Measurements from ENCODE around the gene HTT. TPM values are rescaled to one million over a fixed set of nuclear protein-coding genes. Genes with fewer than 3 reads are reported as not detected.
A peak's percentile ranks its signal among the peaks of the same experiment; 100 is the strongest.

HTT gene
- total and polyA plus RNA-seq, 9 of the 15 experiments (the other 6 are each of a cell fraction or from before 2014, with no cell fraction given): 0.66 to 31.6 (median 14.7) TPM

DNA sequence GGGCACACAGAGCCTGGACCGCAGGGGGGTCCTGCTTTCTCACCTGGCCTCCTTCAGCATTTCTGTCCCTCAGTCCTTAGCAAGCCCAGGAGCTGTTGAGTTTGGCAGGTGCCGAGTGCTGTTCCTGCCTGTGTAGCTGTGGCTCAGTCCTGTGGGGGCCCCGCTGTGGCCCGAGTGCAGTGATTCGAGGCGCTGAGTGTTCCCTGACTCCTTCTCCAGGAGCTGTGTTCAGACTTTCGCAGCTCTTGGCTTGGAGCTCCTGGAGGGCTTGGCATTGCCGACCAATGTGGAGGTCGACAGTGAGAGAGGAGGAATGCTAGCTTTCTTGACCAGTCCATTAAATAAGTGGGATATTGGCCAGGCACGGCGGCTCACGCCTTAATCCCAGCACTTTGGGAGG, 124.4 kb downstream of the HTT start:
- Histone ChIP-seq H4K20me1 (replicated peaks; ENCODE audit: control insufficient read depth, insufficient read depth, low read length) (0 out of 2 replicates have a peak, but pooled peaks cover 2% of the 10 kb centered on the region), H3K9ac (ENCODE audit: insufficient read depth in 1 of 2, low read depth in 2 of 2, low read length in 2 of 2) (0 out of 4 replicates have a peak overlapping the region, but pooled peaks of 1 of the 2 experiments have one; percentile 2), H3K4me3 (no peak overlapping the region), H3K9me3 (replicated peaks; ENCODE audit: control insufficient read depth, insufficient read depth, low read depth, low read length) (no peaks in the 10 kb centered on the region), H3K4me2 (ENCODE audit: insufficient read depth, low read length) (no peak overlapping the region), H3K27ac (ENCODE audit: extremely low read depth, low read depth, low read length) (no peak overlapping the region), H3K79me2 (ENCODE audit: control insufficient read depth, insufficient read depth, low read length) (no peaks in the 10 kb centered on the region), H3K4me1 (replicated peaks in 1 of 2; ENCODE audit: control insufficient read depth in 2 of 2, insufficient read depth in 2 of 2, low read length in 2 of 2) (peaks cover 6 to 12% of the 10 kb centered on the region in 2 experiments; a peak in 1 of 5 replicates), H3K36me3 (ENCODE audit: control insufficient read depth, insufficient read depth, low read length) (peaks cover 18% of the 10 kb centered on the region; the same call in 1 of the 3 replicates), H3K9me1 (ENCODE audit: control insufficient read depth, insufficient read depth, low read length) (no peaks in the 10 kb centered on the region), H3K27me3 (ENCODE audit: control insufficient read depth in 2 of 2, insufficient read depth in 2 of 2, low read length in 2 of 2) (no peaks in the 10 kb centered on the region), H2AFZ (ENCODE audit: low read depth, low read length) (no peak overlapping the region)
- intact Hi-C loops (cut with micrococcal nuclease): loop anchor here (10.0 kb wide), 1 partner anchor 126 kb away; no protein-coding TSS in a partner anchor
- CTCF ChIA-PET (ENCODE audit: low intra/inter-chr PET ratio): no interaction called here
- POLR2A ChIA-PET: interaction anchor here (0.7 kb wide), 2 partner anchors 63 to 154 kb away, joined by 3 read pairs; no protein-coding TSS in a partner anchor
- FAIRE-seq (no peak), ATAC-seq (no peak), DNase-seq (ENCODE audit: extremely low read depth in 1 of 4, low spot score in 3 of 4) (no peak)
- in situ Hi-C loops (cut with MboI): no loop called here
- BruUV-seq (replicated peaks): no TSS peak
- WGBS (ENCODE audit: insufficient coverage, low coverage, missing lambda C conversion rate): 88% methylated on average over 10 of the region's 12 CpGs
- no peak for TF ChIP-seq ZNF586 (CRISPR knock-in tag; conservative IDR thresholded peaks at IDR 0.05)
- TF ChIP-seq CBFA2T2 (conservative IDR thresholded peaks at IDR 0.05): no peak
- no peak for TF ChIP-seq BACH1 (tag; IDR thresholded peaks at IDR 0.05)
- TF ChIP-seq, protein P1, sequence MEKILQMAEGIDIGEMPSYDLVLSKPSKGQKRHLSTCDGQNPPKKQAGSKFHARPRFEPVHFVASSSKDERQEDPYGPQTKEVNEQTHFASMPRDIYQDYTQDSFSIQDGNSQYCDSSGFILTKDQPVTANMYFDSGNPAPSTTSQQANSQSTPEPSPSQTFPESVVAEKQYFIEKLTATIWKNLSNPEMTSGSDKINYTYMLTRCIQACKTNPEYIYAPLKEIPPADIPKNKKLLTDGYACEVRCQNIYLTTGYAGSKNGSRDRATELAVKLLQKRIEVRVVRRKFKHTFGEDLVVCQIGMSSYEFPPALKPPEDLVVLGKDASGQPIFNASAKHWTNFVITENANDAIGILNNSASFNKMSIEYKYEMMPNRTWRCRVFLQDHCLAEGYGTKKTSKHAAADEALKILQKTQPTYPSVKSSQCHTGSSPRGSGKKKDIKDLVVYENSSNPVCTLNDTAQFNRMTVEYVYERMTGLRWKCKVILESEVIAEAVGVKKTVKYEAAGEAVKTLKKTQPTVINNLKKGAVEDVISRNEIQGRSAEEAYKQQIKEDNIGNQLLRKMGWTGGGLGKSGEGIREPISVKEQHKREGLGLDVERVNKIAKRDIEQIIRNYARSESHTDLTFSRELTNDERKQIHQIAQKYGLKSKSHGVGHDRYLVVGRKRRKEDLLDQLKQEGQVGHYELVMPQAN (IDR thresholded peaks at IDR 0.05; ENCODE audit: borderline replicate concordance): no peak
- no peak for TF ChIP-seq TEAD1 (CRISPR knock-in tag; IDR thresholded peaks at IDR 0.05)
- no peak for TF ChIP-seq MCM3 (IDR thresholded peaks at IDR 0.05)
- no peak for TF ChIP-seq SAFB (IDR thresholded peaks at IDR 0.05; ENCODE audit: borderline replicate concordance, low read depth, low read length)
- TF ChIP-seq E2F6 (IDR thresholded peaks at IDR 0.05; ENCODE audit: borderline replicate concordance in 1 of 2, extremely low read depth in 1 of 2, insufficient read depth in 1 of 2, insufficient read length in 1 of 2, low read depth in 1 of 2, low read length in 1 of 2, poor library complexity in 1 of 2, severe bottlenecking in 1 of 2): no peak
- TF ChIP-seq, protein P2, sequence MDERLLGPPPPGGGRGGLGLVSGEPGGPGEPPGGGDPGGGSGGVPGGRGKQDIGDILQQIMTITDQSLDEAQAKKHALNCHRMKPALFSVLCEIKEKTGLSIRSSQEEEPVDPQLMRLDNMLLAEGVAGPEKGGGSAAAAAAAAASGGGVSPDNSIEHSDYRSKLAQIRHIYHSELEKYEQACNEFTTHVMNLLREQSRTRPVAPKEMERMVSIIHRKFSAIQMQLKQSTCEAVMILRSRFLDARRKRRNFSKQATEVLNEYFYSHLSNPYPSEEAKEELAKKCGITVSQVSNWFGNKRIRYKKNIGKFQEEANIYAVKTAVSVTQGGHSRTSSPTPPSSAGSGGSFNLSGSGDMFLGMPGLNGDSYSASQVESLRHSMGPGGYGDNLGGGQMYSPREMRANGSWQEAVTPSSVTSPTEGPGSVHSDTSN (CRISPR knock-in tag; IDR thresholded peaks at IDR 0.05; ENCODE audit: low read depth): no peak
- TF ChIP-seq, protein P2 (tag; conservative IDR thresholded peaks at IDR 0.05; ENCODE audit: low read depth): no peak
- TF ChIP-seq TCF7 (IDR thresholded peaks at IDR 0.05; ENCODE audit: borderline replicate concordance): no peak
- no peak for TF ChIP-seq MAFK (IDR thresholded peaks at IDR 0.05; ENCODE audit: low read length)
- TF ChIP-seq PPARD (CRISPR knock-in tag; IDR thresholded peaks at IDR 0.05): no peak
- TF ChIP-seq POLR2A (conservative IDR thresholded peaks at IDR 0.05): no peak
- no peak for TF ChIP-seq ZNF75A (CRISPR knock-in tag; IDR thresholded peaks at IDR 0.05)
